ENCODE data around the gene EMC9.

The EMC9 gene

DNA sequence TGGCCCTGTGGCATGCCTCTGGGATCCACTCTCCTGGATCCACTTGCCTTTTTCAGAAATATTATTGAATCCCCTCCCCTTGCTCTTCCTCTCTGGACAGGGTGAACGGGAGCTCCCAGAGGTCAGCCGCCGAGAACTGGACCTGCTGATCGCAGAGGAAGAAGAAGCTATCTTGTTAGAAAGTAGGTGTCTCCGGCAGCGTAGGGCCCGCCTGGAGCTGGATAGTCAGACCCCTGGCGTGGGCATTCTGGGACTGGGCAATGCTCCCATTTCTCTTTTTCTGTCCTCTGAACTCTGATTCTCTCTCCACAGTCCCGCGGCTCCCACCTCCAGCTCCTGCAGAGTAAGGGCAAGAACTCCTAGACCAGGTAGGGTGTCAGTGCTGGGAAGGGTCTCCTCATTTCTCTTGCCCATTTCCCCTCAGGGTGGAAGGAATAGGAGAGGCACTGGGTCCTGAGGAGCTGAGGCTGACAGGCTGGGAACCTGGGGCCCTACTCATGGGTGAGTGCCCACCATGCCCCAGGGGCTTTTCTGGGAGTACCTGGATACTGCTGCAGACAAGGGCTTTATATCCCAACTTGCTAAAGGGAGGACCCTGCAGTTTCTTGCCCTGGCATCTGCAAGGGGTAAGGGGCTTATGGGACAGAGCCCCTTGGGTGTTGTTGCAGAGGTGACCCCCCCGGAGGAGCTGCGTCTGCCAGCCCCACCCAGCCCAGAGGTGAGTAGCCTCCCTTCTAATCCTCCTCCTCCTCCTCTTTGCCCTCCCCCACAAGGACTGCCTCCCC, 35.8 kb upstream of the EMC9 start:
- DNase-seq = no peak

GRCh38 chr14:24176599-24176998, 35.2 kb upstream of the EMC9 start:
- DNase-seq = no peak

- DNase-seq = no peak
These were observed 31.5 kb upstream of the EMC9 start for GRCh38 chr14:24172871-24173281.

DNA sequence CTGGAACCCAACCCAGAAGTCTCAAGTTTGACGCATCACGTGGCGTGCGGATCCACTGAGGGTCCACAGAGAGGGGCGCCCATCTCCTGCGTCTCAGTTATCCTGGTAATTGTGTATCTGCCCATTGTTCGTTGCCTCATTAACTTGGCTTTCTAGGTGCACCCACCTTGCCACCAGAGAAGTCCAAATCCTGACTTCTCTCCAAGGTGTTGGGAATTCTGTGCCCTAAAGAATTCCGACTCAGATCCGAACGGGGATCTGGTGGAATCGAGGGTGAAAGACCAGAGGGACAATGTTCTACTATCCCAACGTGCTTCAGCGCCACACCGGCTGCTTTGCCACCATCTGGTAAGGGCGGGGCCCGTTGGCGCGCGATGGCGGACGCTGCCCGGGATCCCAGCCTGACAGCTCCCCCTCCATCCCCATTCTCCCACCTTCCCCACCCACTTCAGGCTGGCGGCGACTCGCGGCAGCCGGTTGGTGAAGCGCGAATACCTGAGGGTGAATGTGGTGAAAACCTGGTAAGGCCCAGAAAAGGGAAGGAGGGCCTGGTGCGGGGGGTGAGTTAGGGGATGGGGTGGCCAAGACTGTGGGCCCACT, 31.0 kb upstream of the EMC9 start:
- no peak for DNase-seq

- DNase-seq = peak in 1 of 2 donors; percentile 3
These were observed 30.2 kb upstream of the EMC9 start, which contains the start of gene REC8 for GRCh38 chr14:24171422-24172260. TSS of gene REC8 (plus strand) at chr14:24172080. CDS start at chr14:24172553, 473 bp downstream.

- peak; percentile 64 to 67 for DNase-seq
These were observed 26.2 kb upstream of the EMC9 start for GRCh38 chr14:24167469-24168114.

DNA sequence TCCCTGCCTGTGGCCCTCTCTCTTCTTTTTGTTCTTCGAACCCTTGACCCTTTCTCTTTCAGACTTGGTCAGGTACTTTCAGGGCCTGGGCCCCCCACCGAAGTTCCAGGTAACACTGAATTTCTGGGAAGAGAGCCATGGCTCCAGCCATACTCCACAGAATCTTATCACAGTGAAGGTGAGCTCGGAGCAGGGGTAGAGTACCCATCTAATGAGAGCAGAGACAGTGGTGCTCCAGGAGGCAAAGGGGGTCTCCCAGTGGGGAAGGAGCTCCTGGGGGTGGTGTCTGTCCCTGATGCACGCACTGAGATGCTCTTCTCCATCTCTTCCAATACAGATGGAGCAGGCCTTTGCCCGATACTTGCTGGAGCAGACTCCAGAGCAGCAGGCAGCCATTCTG, 24.4 kb upstream of the EMC9 start:
- DNase-seq = no peak

- DNase-seq = no peak
These were observed 23.2 kb upstream of the EMC9 start for GRCh38 chr14:24164518-24164991.

DNA sequence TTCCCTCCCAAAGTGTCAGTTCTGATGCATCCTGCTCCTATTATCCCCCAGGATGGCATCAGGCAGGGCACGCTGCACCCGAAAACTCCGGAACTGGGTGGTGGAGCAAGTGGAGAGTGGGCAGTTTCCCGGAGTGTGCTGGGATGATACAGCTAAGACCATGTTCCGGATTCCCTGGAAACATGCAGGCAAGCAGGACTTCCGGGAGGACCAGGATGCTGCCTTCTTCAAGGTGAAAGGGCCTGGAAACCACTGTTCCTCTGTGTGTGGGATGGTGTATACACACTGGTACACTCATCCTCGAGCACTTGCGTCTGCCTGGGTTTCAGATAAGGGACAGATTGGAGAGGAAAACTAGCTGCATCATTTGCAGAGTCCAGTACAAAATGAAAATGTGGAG, 20.7 kb upstream of the EMC9 start:
- no peak for DNase-seq

GRCh38 chr14:24160850-24161804, 19.7 kb upstream of the EMC9 start, which contains the start of gene IRF9:
TSS of gene IRF9 (plus strand) at chr14:24161265. CDS start at chr14:24162145, 880 bp downstream.
- DNase-seq = peak; percentile 95 to 97

DNA sequence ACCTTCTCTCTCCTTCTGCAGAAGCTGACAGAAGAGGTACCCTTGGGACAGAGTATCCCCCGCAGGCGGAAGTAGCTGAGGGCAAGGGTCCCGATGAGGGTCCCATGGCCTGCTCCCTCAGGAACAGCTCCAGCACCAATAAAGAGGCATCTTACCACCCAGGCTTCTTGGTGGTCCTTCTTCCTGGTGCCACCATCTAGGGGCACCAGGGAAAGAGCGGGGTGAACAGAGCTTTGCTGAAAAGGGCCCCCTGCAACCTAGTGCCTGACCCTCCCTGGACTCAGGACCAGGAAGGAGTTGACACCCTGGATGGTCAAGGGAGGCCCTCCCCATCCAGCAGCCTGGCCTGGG, 19.1 kb upstream of the EMC9 start:
- no peak for DNase-seq

GRCh38 chr14:24159777-24160498, 18.5 kb upstream of the EMC9 start:
- DNase-seq = no peak

DNA sequence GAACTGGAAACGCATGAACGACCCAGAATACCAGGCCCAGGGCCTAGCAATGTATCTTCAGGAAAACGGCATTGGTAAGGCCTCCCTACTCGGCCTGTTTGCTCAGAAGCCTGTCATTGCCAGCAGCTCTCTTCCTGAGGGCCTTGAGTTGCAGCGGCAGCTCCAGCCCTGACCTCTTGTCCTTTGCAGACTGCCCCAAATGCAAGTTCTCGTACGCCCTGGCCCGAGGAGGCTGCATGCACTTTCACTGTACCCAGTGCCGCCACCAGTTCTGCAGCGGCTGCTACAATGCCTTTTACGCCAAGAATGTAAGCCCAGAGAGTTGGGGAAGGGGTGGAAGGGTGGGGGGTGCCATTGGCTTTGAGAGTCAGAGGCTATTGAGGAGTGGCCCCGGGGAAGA, 15.9 kb upstream of the EMC9 start:
- no peak for DNase-seq

GRCh38 chr14:24156840-24157239, 15.4 kb upstream of the EMC9 start:
- no peak for DNase-seq

GRCh38 chr14:24155100-24155499, 13.7 kb upstream of the EMC9 start:
- no peak for DNase-seq

- DNase-seq = no peak
These were observed 10.2 kb upstream of the EMC9 start for GRCh38 chr14:24151404-24152080.

DNA sequence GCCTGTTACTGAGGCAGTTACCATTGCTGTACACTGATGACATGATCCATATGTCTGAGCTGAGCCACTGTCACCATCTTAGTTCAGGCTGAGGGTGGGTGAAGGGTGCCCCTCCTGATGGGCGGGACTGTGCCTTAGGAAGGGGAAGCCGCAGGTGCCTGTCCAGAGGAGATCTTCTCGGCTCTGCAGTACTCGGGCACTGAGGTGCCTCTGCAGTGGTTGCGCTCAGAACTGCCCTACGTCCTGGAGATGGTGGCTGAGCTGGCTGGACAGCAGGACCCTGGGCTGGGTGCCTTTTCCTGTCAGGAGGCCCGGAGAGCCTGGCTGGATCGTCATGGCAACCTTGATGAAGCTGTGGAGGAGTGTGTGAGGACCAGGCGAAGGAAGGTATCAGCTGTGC, 9.6 kb upstream of the EMC9 start:
- DNase-seq = no peak

- no peak for DNase-seq
These were observed 9.2 kb upstream of the EMC9 start for GRCh38 chr14:24150567-24150966.

- no peak for DNase-seq
These were observed 8.7 kb upstream of the EMC9 start for GRCh38 chr14:24150061-24150460.

DNA sequence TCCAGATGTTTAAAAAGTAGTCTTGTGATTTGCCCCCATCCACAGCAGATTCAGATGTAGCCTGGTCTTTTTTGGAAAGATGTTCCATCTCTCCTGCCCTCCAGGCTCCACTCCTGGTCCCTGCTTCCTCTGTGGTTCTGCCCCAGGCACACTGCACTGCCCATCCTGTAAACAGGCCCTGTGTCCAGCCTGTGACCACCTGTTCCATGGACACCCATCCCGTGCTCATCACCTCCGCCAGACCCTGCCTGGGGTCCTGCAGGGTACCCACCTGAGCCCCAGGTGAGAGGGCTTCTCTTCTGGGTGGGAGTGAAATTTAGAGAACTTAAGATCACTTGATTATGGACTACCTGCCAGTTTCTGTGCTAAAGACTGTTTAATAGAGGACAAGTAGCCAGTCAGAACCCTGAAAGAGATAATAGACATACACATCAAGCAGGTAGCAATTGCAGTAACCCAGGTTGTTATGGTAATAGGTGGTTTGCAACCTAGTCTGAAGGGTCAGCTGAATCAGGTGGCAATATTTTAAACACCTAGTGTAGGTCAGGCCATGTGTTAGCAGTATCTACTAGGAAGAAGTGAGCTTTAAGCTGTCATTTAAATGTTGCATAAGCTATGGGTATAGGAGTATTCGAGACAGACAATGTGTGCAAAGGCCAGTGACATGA, 8.0 kb upstream of the EMC9 start:
- DNase-seq = no peak

Measured in inflammatory macrophage (primary cell).